CD8-positive, alpha-beta memory T cell (primary cell): ENCODE measurements around the gene LRRC14B. TPM values are rescaled to one million over a fixed set of nuclear protein-coding genes. Genes with fewer than 3 reads are reported as not detected.
A peak's percentile ranks its signal among the peaks of the same experiment; 100 is the strongest.
"Not testable (repeated sequence)": the region's sequence is repeated elsewhere in the genome, so short reads cannot be mapped to it uniquely, and the experiment has no call there.

Experiments
- CTCF ChIA-PET: fragments of 350-600 bp; sonication (Branson Sonifier 250); formaldehyde crosslinking; loops from one replicate; lab custom pipeline; 2021; ENCODE audit warnings: antibody characterized with exemption; lab: Charles Lee
- POLR2A ChIA-PET: fragments of 350-600 bp; sonication (Branson Sonifier 250); formaldehyde crosslinking; loops from one replicate; lab custom pipeline; 2021; ENCODE audit warnings: antibody characterized with exemption; lab: Charles Lee
- DNase-seq, 5 donors: peaks; one replicate each; pipeline versions ENCODE4 v3.0.0 to v3.0.0-alpha.2; 2020 to 2022; ENCODE audit warnings: mixed read lengths in 1 of 5
- H3K27ac ChIP-seq: one replicate; pipeline ENCODE4 v1.7.0; 2013; ENCODE audit warnings: low read depth, mild to moderate bottlenecking, low read length, moderate library complexity
- H3K27me3 ChIP-seq: 2 replicates; pipeline ENCODE4 v1.7.0; 2013; ENCODE audit warnings: low read length, mild to moderate bottlenecking; ENCODE audit not compliant: insufficient read depth, poor library complexity, severe bottlenecking
- H3K36me3 ChIP-seq: 2 replicates; pipeline ENCODE4 v1.7.0; 2013; ENCODE audit warnings: mild to moderate bottlenecking, low read length, moderate library complexity; ENCODE audit not compliant: insufficient read depth
- H3K4me1 ChIP-seq: 2 replicates; pipeline ENCODE4 v1.7.0; 2013; ENCODE audit warnings: mild to moderate bottlenecking, low read length, moderate library complexity; ENCODE audit not compliant: insufficient read depth
- H3K4me3 ChIP-seq: 2 replicates; pipeline ENCODE4 v1.7.0; 2013; ENCODE audit warnings: mild to moderate bottlenecking, low read length
- H3K9me3 ChIP-seq: 2 replicates; pipeline ENCODE4 v1.7.0; 2013; ENCODE audit warnings: mild to moderate bottlenecking, low read length
- H3K27ac Mint-ChIP-seq, 8 donors: one replicate each; pipeline ENCODE4 v1.8.0; 2020 to 2021; ENCODE audit warnings: mixed read lengths in 8 of 8, mild to moderate bottlenecking in 6 of 8, inconsistent platforms in 3 of 8, moderate library complexity in 3 of 8
- H3K27me3 Mint-ChIP-seq, 2 donors: one replicate each; pipeline ENCODE4 v1.8.0; 2020 to 2021; ENCODE audit warnings: mixed read lengths in 2 of 2, mild to moderate bottlenecking in 1 of 2, moderate library complexity in 1 of 2
- H3K36me3 Mint-ChIP-seq, 3 donors: one replicate each; pipeline ENCODE4 v1.8.0; 2020 to 2021; ENCODE audit warnings: mixed read lengths in 3 of 3, inconsistent platforms in 1 of 3, mild to moderate bottlenecking in 1 of 3
- H3K4me1 Mint-ChIP-seq, 3 donors: one replicate each; pipeline ENCODE4 v1.8.0; 2020 to 2021; ENCODE audit warnings: mixed read lengths in 3 of 3, inconsistent platforms in 1 of 3, mild to moderate bottlenecking in 1 of 3
- H3K4me3 Mint-ChIP-seq, 7 donors: one replicate each; pipeline ENCODE4 v1.8.0; 2020 to 2021; ENCODE audit warnings: mixed read lengths in 7 of 7, mild to moderate bottlenecking in 6 of 7, moderate library complexity in 4 of 7, inconsistent platforms in 2 of 7
- H3K9me3 Mint-ChIP-seq, 5 donors: one replicate each; pipeline ENCODE4 v1.8.0; 2020 to 2022; ENCODE audit warnings: mixed read lengths in 5 of 5, mild to moderate bottlenecking in 3 of 5, moderate library complexity in 2 of 5, inconsistent platforms in 1 of 5
- polyA plus RNA-seq: library from polyadenylated mRNA; unstranded; fragments of 300-500 nt; fragmentation: Illumina TruSeq; gene quantifications from one replicate; pipeline ENCODE4 v1.2.3, GENCODE V29; 2021
- total RNA-seq, 2 experiments: library from RNA; stranded (reverse); gene quantifications; one replicate each; pipeline ENCODE4 v1.2.3, GENCODE V29; 2021

The LRRC14B gene
- total and polyA plus RNA-seq, 3 experiments from 2014 or later: not detected

- CTCF ChIA-PET, H3K9me3 Mint-ChIP-seq, H3K4me3 ChIP-seq, H3K27ac ChIP-seq, H3K4me3 Mint-ChIP-seq, H3K27me3 Mint-ChIP-seq, POLR2A ChIA-PET, H3K27me3 ChIP-seq, H3K4me1 ChIP-seq, H3K4me1 Mint-ChIP-seq, H3K27ac Mint-ChIP-seq, DNase-seq, H3K9me3 ChIP-seq: not testable (repeated sequence)
- H3K36me3 Mint-ChIP-seq: peaks cover 7 to 86% (median 20%) of the 10 kb centered on the region in 3 donors
- H3K36me3 ChIP-seq: peaks cover 24% of the 10 kb centered on the region
Measured at GRCh38 chr5:235527-235926, 44.2 kb downstream of the LRRC14B start.

DNA sequence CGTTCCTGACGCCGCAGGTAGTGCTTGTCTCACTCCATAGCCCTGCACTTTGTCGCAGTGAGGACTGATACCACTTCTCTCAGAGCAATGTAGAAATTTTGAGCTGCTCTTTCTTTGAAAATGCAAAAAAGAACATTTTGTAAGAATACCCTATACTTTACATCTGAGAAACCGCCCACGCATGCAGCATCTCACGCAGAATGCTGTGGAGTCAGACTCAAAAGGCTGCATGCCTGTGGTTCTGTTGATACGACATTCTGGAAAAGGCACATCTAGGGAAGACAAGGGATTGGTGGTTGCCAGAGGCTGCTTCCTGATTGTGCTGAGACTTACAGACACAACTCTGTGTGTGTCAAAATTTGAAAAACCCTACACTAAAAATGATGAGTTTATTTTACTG lies 46.6 kb downstream of the LRRC14B start:
- H3K9me3 Mint-ChIP-seq, POLR2A ChIA-PET, H3K4me3 Mint-ChIP-seq, H3K27me3 ChIP-seq, H3K4me3 ChIP-seq, DNase-seq, H3K9me3 ChIP-seq, H3K4me1 Mint-ChIP-seq, CTCF ChIA-PET, H3K27me3 Mint-ChIP-seq, H3K27ac ChIP-seq, H3K4me1 ChIP-seq: not testable (repeated sequence)
- peak overlapping the region in 1 of 8 donors; percentile 36 for H3K27ac Mint-ChIP-seq
- peaks cover 17 to 88% (median 31%) of the 10 kb centered on the region in 3 donors for H3K36me3 Mint-ChIP-seq
- H3K36me3 ChIP-seq: peaks cover 37% of the 10 kb centered on the region

- CTCF ChIA-PET, H3K27ac ChIP-seq, H3K4me1 ChIP-seq, H3K27me3 Mint-ChIP-seq, H3K27me3 ChIP-seq, H3K9me3 ChIP-seq, H3K9me3 Mint-ChIP-seq, H3K4me3 Mint-ChIP-seq, POLR2A ChIA-PET, H3K4me1 Mint-ChIP-seq, DNase-seq, H3K4me3 ChIP-seq: not testable (repeated sequence)
- Mint-ChIP-seq H3K27ac (peak overlapping the region in 2 of 8 donors; percentile 29 to 35), H3K36me3 (peaks cover 10 to 87% (median 20%) of the 10 kb centered on the region in 3 donors)
- H3K36me3 ChIP-seq: peaks cover 22% of the 10 kb centered on the region
Measured at GRCh38 chr5:240550-240949, 49.3 kb downstream of the LRRC14B start.

- Mint-ChIP-seq H3K27ac (peak overlapping the region in 2 of 8 donors; percentile 35 to 64), H3K36me3 (peaks cover 10 to 87% (median 18%) of the 10 kb centered on the region in 3 donors)
- H3K27ac ChIP-seq, H3K9me3 Mint-ChIP-seq, H3K27me3 ChIP-seq, H3K4me1 ChIP-seq, H3K4me3 ChIP-seq, H3K4me1 Mint-ChIP-seq, H3K4me3 Mint-ChIP-seq, DNase-seq, H3K9me3 ChIP-seq, CTCF ChIA-PET, H3K27me3 Mint-ChIP-seq, POLR2A ChIA-PET: not testable (repeated sequence)
- H3K36me3 ChIP-seq: peaks cover 22% of the 10 kb centered on the region
Measured at GRCh38 chr5:241045-241669, 49.9 kb downstream of the LRRC14B start.

DNA sequence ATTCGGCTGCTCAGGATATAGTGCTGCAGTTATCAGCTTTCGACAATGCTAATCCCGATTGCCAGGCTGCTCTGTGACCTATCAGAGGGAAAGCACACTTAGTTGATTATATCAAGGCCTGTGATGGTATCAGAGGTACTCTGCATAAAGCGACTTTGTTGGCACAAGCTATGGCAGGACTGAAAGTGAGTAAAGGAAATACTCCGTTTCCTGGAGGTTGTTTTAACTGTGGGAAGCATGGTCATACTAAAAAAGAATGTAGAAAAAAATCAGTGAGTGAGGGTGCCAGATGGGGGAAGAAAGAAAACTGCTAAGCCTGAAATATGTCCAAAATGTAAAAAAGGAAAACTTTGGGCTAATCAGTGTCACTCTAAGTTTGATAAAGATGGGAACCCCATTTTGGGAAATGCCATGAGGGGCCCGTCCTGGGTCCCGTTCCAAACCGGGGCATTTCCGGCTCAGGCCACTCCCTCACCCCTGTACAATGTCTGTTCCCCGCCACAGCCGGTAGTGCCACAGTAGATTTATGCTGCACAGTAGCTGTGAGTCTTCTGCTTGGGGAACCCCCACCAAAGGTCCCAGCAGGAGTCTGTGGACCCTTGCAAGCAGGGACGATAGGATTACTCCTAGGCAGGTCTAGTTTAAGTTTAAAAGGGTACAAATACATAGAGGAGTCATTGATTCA lies 52.5 kb downstream of the LRRC14B start:
- H3K4me1 Mint-ChIP-seq, CTCF ChIA-PET, H3K27me3 ChIP-seq, H3K27ac ChIP-seq, H3K27me3 Mint-ChIP-seq, H3K9me3 ChIP-seq, H3K4me3 ChIP-seq, POLR2A ChIA-PET, H3K9me3 Mint-ChIP-seq, H3K4me1 ChIP-seq: not testable (repeated sequence)
- peak in 1 of 5 donors; percentile 24 for DNase-seq
- Mint-ChIP-seq H3K27ac (peak overlapping the region; percentile 21 to 76 (median 58)), H3K36me3 (peaks cover 23 to 93% (median 28%) of the 10 kb centered on the region in 3 donors), H3K4me3 (peak overlapping the region in 1 of 7 donors; percentile 6)
- H3K36me3 ChIP-seq: peaks cover 37% of the 10 kb centered on the region

- CTCF ChIA-PET: interaction anchor here (1.3 kb wide), 1 partner anchor 57 kb away, joined by 3 read pairs; no protein-coding TSS in a partner anchor
- H3K27ac ChIP-seq, H3K4me1 ChIP-seq, H3K9me3 Mint-ChIP-seq, H3K4me3 Mint-ChIP-seq, POLR2A ChIA-PET, H3K27me3 ChIP-seq, H3K4me3 ChIP-seq, DNase-seq, H3K9me3 ChIP-seq, H3K27me3 Mint-ChIP-seq: not testable (repeated sequence)
- Mint-ChIP-seq H3K4me1 (peaks cover 0 to 11% (median 7%) of the 10 kb centered on the region in 3 donors), H3K36me3 (peaks cover 28 to 96% (median 30%) of the 10 kb centered on the region in 3 donors), H3K27ac (peak overlapping the region in 1 of 8 donors; percentile 50)
- H3K36me3 ChIP-seq: peaks cover 34% of the 10 kb centered on the region
Measured at GRCh38 chr5:245717-246116, 54.4 kb downstream of the LRRC14B start.

Other genes with a start within 250 kb of the LRRC14B start
- gene PLEKHG4B, start 99.3 kb upstream of the LRRC14B start, total RNA-seq: not detected
- gene PLEKHG4B, start 99.3 kb upstream of the LRRC14B start, polyA plus RNA-seq: not detected
- gene CCDC127, start 26.7 kb downstream of the LRRC14B start, total RNA-seq: 1 to 10 TPM; 7.2 to 8.3 TPM
- 5.3 TPM for gene CCDC127, start 26.7 kb downstream of the LRRC14B start, polyA plus RNA-seq
- gene SDHA, start 26.8 kb downstream of the LRRC14B start, total RNA-seq: 100 to 1,000 TPM; 168 to 171 TPM
- gene SDHA, start 26.8 kb downstream of the LRRC14B start, polyA plus RNA-seq: 237 TPM
- 100 to 1,000 TPM in 1 of 2 experiments, 10 to 100 TPM in 1; 100.0 to 105 TPM for gene PDCD6, start 80.2 kb downstream of the LRRC14B start, total RNA-seq
- 194 TPM for gene PDCD6, start 80.2 kb downstream of the LRRC14B start, polyA plus RNA-seq
- 10 to 100 TPM; 31.7 to 38.2 TPM for gene AHRR, start 130.2 kb downstream of the LRRC14B start, total RNA-seq
- gene AHRR, start 130.2 kb downstream of the LRRC14B start, polyA plus RNA-seq: not detected